GM12801 (cell line): Measurements from ENCODE around the gene BRCA1.

Experiments used
- TF ChIP-seq, protein P1 (sequence below): IDR thresholded peaks from one replicate; pipeline ENCODE4 v1.5.1; 2011; ENCODE audit warnings: control low read depth; ENCODE audit not compliant: insufficient read length; ENCODE audit errors: extremely low read depth

The BRCA1 gene

DNA sequence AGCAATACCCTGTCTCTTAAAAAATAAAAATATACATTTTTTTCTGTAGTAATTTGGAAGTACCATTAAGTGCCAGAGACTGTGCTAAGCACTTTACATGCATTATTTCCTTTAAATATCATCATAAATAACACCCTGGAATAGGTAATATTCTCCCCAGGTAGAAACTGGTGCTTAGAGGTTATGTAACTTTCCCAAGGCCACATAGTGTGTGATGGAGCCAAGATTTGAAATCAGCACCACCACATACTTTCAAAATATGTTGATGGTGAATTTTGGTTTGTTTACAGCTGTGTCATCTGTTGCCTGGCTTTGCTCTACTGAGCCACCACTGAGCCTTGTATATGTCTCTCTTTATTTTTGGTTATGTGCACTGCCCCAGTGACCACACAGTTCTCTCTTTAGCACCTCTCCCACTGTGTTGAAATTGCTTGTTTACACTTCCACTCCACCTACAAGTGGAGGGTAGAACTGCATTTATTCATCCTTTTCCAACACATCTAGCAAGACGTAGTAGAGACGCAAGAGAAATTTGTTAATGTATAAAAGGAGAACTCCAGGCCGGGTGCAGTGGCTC lies 26.8 kb upstream of the BRCA1 start:
- TF ChIP-seq, protein P1, sequence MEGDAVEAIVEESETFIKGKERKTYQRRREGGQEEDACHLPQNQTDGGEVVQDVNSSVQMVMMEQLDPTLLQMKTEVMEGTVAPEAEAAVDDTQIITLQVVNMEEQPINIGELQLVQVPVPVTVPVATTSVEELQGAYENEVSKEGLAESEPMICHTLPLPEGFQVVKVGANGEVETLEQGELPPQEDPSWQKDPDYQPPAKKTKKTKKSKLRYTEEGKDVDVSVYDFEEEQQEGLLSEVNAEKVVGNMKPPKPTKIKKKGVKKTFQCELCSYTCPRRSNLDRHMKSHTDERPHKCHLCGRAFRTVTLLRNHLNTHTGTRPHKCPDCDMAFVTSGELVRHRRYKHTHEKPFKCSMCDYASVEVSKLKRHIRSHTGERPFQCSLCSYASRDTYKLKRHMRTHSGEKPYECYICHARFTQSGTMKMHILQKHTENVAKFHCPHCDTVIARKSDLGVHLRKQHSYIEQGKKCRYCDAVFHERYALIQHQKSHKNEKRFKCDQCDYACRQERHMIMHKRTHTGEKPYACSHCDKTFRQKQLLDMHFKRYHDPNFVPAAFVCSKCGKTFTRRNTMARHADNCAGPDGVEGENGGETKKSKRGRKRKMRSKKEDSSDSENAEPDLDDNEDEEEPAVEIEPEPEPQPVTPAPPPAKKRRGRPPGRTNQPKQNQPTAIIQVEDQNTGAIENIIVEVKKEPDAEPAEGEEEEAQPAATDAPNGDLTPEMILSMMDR, result no peak

DNA sequence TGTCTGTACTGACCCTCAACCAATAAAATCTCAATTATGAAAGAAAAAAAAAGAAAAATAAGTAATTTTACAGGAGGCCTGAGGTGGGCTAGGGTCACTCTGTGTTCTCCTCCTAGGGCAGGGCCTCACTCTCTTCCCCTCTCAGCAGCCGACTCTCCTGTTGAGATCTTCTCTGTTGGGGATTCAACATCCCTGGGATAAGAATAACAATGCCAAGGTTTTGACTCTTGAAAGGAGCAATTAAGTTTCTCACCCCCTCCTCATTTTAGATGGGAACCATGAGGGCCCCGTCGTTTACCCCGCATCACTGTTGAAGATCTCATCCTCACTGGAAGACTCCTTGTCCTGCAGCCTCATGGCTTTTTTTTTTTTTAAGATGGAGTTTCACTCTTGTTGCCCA lies 21.5 kb upstream of the BRCA1 start:
- TF ChIP-seq, protein P1, result no peak

DNA sequence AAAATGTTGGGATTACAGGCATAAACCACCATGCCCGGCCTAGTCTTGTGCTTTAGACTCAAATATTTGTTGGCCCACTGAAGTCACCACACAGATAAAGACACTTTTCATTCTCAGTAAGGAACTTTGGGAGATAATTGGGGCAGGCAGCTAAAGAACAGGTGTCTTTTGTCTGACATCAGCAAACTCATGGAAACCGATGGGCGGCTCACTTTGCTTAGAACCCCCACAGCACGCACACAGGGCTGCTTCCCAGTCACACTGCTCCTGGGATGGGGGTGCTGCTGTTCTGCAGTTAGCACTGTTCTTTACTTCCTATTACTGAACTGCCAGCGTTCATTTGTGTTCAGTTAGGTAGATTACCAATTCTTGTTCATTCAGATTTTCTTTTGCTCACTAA lies 18.0 kb upstream of the BRCA1 start:
- TF ChIP-seq, protein P1, result no peak

DNA sequence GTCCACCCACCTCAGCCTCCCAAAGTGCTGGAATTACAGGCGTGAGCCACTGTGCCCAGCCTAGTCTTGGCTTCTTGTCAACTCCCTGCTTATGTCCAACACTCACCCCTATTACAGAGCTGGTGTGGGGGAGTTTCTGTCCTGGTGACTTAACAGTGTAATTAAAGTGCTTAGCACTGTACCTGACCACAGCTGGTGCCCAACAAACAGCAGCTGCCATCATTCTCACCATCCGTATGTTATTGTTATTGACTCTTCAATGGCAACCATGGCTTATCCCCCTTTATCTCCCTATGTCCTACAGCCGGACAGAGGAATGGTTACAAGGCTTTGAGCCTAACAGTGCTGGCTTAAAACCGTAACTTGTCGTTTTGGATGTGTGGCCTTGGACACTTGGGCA lies 17.0 kb upstream of the BRCA1 start:
- TF ChIP-seq, protein P1, result no peak

DNA sequence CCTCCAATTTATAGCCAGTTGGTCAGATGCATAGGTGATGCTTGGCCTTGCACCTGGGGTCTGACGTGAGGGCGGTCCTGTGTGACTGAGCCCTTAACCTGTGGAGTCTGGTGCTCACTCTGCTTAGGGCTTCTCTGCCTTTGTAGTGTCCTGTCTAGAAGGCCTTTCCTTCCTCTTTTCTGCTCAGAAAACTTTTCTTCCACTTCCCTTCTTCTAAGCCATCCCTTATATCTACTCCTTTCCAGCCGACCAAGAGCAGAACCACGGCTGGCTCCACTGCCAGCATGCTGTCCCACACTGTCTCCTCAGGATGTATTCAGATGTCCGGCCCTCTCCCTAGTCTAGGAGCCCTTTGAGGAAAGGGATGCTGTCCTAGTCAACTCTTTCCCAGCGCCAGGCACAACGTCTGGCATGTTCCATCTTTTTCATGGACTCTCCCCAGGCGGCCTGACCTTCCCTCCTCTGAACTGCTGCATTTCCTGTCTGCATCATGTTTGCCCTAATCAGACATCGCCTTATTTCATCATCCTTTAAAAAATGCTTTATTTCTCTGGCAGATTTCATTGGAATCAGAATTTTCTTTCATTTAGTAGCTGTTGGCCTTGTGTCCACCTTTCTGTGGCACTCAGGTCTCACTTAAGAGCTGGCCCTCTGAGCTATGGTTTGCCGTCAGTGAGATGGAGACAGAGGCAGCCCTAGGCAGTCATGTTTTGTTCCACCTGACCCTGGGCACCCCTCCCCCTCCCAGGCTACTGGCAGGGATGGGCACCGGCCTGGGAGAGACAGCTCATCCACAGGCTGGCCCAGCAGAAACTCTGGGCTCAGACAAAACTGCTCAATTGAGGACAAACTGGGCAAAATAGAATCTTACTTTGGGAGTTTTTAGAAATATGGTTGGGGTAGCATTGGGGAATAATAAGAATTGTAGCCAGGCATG lies 15.5 kb upstream of the BRCA1 start:
- TF ChIP-seq, protein P1, result no peak

DNA sequence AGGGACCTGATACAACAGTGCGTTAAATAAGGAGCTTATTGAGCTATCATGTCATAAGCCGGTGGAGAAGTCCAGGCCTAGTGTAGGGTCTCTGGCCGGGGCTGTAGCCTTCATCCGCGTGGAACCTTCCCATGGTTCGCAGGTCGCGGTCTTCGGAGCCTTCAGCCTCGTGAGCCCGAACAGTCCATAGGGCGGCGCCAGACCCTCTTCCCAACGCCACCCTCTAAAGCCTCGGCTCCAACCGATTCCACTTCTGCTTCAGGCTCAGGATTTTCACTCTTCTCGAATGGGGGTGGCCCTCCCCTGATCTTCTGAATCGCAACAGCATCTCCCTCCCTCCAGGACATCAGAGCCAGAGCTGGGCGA lies 10.3 kb upstream of the BRCA1 start:
- TF ChIP-seq, protein P1, result no peak

DNA sequence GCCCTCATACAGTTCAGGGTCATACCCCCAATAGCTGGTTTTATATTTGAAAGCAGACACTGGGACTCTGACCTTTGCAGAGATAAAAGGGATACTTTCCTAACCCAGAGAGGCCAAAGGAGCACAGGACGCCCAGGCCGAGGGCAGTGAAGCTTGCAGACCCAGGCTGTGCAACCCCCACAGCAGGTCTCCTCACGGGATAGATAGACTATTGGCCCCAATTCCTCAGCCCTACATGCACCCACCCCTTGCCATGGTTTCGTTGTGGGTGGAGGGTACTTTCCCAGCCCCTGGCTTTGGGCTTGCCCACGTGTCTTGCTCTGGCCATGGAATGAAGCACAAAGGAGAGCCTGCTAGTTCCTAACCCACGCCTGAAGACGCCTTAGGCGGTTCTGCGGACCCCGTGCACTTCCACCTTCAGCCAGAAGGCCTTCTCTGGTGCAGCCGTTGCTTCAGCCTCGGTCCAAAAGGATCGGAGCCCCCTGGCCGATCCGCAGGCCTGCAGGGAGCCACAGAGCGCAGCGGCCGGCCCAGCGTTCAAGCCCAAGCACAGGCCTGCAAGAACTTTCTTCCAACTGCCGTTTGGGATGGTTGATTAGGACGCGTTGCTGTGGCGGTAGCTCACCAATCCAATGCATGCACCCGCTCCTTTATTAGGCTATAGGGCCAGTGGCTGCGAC lies 9.8 kb upstream of the BRCA1 start:
- TF ChIP-seq, protein P1, result no peak
